ENCODE results near the gene KRT82. TPM values are rescaled to one million over a fixed set of nuclear protein-coding genes. Genes with fewer than 3 reads are reported as not detected.

The KRT82 gene
- total RNA-seq (not detected), polyA plus RNA-seq (not detected)
- long read RNA-seq, donor 1 = 0 reads
- long read RNA-seq, donor 2 = 0 reads

- TF ChIP-seq, protein P1, sequence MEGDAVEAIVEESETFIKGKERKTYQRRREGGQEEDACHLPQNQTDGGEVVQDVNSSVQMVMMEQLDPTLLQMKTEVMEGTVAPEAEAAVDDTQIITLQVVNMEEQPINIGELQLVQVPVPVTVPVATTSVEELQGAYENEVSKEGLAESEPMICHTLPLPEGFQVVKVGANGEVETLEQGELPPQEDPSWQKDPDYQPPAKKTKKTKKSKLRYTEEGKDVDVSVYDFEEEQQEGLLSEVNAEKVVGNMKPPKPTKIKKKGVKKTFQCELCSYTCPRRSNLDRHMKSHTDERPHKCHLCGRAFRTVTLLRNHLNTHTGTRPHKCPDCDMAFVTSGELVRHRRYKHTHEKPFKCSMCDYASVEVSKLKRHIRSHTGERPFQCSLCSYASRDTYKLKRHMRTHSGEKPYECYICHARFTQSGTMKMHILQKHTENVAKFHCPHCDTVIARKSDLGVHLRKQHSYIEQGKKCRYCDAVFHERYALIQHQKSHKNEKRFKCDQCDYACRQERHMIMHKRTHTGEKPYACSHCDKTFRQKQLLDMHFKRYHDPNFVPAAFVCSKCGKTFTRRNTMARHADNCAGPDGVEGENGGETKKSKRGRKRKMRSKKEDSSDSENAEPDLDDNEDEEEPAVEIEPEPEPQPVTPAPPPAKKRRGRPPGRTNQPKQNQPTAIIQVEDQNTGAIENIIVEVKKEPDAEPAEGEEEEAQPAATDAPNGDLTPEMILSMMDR (IDR thresholded peaks at IDR 0.05) = no peak
- Histone ChIP-seq H3K36me3 (ENCODE audit: insufficient read depth in 1 of 2, low read depth in 1 of 2) (no peaks in the 10 kb centered on the region), H3K4me3 (no peak within 1 kb of the TSS), H3K4me1 (no peaks in the 10 kb centered on the region), H3K9me3 (no peaks in the 10 kb centered on the region), H3K27ac (no peak within 1 kb of the TSS), H3K27me3 (ENCODE audit: insufficient read depth in 3 of 3, low read length in 2 of 3) (no peaks in the 10 kb centered on the region)
- DNase-seq (no peak), ATAC-seq (no peak)
- intact Hi-C loops (cut with DNase I) = no loop called here
- 89 to 90% (median 89%) methylated on average over 14 of the region's 14 CpGs for WGBS, 3 donors
These were observed at the start of gene KRT82 for GRCh38 chr12:52405922-52406385. KRT82 (minus strand) TSS chr12:52406335; CDS start chr12:52406277, 58 bp downstream.

- Histone ChIP-seq H3K27me3 (ENCODE audit: insufficient read depth in 3 of 3, low read length in 2 of 3) (no peaks in the 10 kb centered on the region), H3K27ac (no peak overlapping the region), H3K4me3 (no peak overlapping the region), H3K4me1 (no peaks in the 10 kb centered on the region), H3K9me3 (no peaks in the 10 kb centered on the region), H3K36me3 (ENCODE audit: insufficient read depth in 1 of 2, low read depth in 1 of 2) (no peaks in the 10 kb centered on the region)
- ATAC-seq (no peak), DNase-seq (no peak)
- 79 to 90% (median 83%) methylated on average over 1 of the region's 1 CpG for WGBS, 3 donors
- intact Hi-C loops (cut with DNase I) = no loop called here
- TF ChIP-seq, protein P1 (IDR thresholded peaks at IDR 0.05) = no peak
These were observed 49.7 kb upstream of the KRT82 start for GRCh38 chr12:52455821-52456220.

- intact Hi-C loops (cut with DNase I) = no loop called here
- ATAC-seq = no peak
- no peak overlapping the region for H3K27ac ChIP-seq
- H3K4me1 ChIP-seq = no peaks in the 10 kb centered on the region
- H3K4me3 ChIP-seq = no peak overlapping the region
- no peaks in the 10 kb centered on the region for H3K36me3 ChIP-seq (ENCODE audit: insufficient read depth in 1 of 2, low read depth in 1 of 2)
- no peaks in the 10 kb centered on the region for H3K27me3 ChIP-seq (ENCODE audit: insufficient read depth in 3 of 3, low read length in 2 of 3)
- no peaks in the 10 kb centered on the region for H3K9me3 ChIP-seq
- WGBS, 3 donors = 50 to 67% (median 60%) methylated on average over 3 of the region's 3 CpGs
- DNase-seq = no peak
- TF ChIP-seq, protein P1 (IDR thresholded peaks at IDR 0.05) = no peak
These were observed 48.5 kb upstream of the KRT82 start for GRCh38 chr12:52454411-52455201.

DNA sequence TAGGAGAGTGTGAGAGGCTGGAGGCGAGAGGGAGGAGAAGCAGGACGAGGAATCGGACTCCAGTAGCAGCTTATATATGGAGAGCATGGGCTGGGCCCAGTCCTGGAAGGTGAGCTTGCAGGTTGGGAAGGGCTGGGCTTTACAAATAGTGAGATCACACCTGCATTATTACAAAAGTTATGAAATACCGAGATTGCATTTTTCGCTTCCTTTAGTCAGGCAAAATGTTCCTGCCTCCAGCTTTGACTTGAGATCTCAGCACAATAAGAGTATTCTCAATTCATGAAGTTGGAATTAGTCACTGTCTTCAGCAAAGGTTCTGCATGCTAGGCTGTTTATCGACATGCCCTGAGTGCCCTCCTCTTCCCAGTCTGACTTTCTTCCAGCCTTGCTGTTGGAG lies 46.0 kb upstream of the KRT82 start, which contains the start of gene KRT6B:
TSS of gene KRT6B (minus strand) at position 46 of the 400 bp plus-strand sequence. CDS start 68 bp downstream, outside the sequence.
- Histone ChIP-seq H3K27me3 (ENCODE audit: insufficient read depth in 3 of 3, low read length in 2 of 3) (peaks cover 0 to 3% (median 0%) of the 10 kb centered on the region in 3 donors), H3K4me1 (no peaks in the 10 kb centered on the region), H3K36me3 (ENCODE audit: insufficient read depth in 1 of 2, low read depth in 1 of 2) (no peaks in the 10 kb centered on the region), H3K4me3 (no peak within 1 kb of the TSS), H3K27ac (no peak within 1 kb of the TSS), H3K9me3 (no peaks in the 10 kb centered on the region)
- no peak for DNase-seq
- TF ChIP-seq, protein P1 (IDR thresholded peaks at IDR 0.05) = no peak
- ATAC-seq = no peak
- intact Hi-C loops (cut with DNase I) = no loop called here
- WGBS, 3 donors = 80 to 86% (median 86%) methylated on average over 6 of the region's 6 CpGs
